ENCODE results near the gene ADAP1.

ADAP1 gene

GRCh38 chr7:988963-989529 lies 34.6 kb upstream of the ADAP1 start:
- DNase-seq (ENCODE audit: low read depth in 2 of 2): no peak

DNA sequence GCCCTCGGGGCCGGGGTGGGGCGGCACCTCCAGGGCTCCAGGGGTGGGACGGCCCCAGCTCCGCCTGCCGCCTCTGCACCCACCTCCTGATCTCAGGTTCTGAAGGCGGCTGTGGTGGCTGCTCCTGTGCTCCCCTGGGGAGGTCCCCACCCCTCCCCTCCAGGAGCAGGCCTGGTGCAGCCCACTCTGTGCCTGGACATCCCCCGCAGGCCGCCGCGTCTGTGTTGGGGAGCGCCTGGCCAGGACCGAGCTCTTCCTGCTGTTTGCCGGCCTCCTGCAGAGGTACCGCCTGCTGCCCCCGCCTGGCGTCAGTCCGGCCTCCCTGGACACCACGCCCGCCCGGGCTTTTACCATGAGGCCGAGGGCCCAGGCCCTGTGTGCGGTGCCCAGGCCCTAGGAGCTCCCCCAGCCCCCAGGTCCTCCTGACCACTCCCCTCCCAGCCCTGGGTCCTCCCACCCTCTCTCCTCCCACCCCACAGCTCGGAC lies 34.0 kb upstream of the ADAP1 start:
- DNase-seq (ENCODE audit: low read depth in 2 of 2): no peak

GRCh38 chr7:987909-988308 lies 33.4 kb upstream of the ADAP1 start:
- DNase-seq (ENCODE audit: low read depth in 2 of 2): no peak

DNA sequence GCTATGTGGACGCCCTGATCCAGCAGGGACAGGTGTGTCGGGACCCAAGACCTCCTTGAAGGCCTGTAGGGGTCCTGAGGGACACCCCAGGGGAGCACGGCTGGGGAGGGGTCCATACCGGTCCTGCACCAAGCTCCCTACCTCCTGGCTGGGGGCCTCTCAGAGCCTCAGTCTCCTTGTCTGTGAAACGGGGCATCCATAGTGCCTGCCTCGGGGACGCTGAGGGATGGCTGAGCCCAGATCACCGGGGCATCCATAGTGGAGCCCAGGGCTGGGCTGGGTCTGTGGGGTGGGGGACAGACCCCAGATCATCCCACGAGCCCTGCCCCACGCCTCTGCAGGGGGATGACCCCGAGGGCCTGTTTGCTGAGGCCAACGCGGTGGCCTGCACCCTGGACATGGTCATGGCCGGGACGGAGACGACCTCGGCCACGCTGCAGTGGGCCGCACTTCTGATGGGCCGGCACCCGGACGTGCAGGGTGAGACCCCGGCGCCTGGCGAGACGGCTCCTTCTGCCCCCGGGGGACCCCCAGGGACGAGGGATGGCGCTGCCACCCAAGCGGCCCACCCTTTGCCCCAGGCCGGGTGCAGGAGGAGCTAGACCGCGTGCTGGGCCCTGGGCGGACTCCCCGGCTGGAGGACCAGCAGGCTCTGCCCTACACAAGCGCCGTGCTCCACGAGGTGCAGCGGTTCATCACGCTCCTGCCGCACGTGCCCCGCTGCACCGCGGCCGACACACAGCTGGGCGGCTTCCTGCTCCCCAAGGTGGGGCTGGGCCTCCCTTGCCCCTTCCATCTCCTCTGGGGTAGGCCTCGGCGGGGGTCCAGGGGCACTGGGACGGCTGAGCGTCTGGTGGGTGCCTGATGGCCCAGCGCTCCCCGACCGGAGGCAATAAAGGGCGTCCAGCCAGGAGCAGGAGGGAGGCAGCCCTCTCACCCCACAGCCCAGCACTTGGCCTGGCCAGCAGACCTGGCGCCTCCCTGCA lies 32.6 kb upstream of the ADAP1 start:
- no peak for DNase-seq (ENCODE audit: low read depth in 2 of 2)

DNA sequence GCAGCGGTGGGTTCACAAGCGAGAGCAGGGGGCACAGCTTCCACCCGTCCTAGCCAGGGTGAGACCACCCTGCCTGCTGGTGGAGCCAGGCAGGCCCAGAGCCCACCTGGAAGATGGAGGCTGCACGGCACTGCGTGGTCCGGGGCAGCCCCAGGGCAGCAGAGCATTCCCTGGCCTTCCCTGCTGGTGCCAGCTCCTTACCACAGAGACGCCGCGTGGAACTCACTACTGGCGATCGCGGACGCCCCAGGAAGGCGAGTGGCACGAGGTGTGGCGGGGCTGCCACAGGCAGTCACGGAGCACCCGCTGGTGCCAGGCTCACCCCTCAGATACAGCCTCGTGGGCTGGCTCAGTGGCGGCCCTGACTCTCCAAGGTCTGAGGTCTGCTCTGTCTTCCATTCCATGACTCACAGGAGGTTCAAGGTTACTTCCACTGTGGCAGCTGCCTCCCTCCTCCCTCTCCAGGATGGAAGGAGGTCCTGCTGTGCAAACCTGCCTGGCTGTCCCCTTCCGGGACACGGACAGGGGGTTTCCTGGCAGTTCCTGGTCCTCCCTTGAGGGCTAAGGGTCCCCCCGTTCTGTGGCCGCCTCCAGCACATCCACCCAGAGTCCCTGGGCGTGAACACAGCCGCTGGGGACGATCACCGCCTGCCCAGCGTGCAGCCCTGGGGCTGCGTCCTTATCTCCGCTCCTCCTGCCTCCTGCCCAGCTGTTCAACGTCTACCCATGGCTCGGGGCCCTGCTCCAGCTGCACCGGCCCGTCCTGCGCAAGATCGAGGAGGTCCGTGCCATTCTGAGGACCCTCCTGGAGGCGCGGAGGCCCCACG lies 31.6 kb upstream of the ADAP1 start:
- DNase-seq (ENCODE audit: low read depth in 2 of 2): no peak

DNA sequence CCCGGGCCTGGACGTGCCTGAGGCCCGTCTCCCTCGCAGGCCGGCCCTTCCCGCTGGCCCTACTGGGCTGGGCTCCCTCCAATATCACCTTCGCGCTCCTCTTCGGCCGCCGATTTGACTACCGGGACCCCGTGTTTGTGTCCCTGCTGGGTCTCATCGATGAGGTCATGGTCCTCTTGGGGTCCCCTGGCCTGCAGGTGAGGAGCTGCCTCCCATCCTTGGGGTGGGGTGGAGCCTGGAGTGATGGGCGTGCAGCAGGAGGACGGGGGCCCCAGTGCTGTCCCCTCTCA lies 30.6 kb upstream of the ADAP1 start:
- no peak for DNase-seq (ENCODE audit: low read depth in 2 of 2)

GRCh38 chr7:984361-985126 lies 30.1 kb upstream of the ADAP1 start:
- DNase-seq (ENCODE audit: low read depth in 2 of 2): no peak

GRCh38 chr7:983616-984071 lies 29.2 kb upstream of the ADAP1 start:
- no peak for DNase-seq (ENCODE audit: low read depth in 2 of 2)

DNA sequence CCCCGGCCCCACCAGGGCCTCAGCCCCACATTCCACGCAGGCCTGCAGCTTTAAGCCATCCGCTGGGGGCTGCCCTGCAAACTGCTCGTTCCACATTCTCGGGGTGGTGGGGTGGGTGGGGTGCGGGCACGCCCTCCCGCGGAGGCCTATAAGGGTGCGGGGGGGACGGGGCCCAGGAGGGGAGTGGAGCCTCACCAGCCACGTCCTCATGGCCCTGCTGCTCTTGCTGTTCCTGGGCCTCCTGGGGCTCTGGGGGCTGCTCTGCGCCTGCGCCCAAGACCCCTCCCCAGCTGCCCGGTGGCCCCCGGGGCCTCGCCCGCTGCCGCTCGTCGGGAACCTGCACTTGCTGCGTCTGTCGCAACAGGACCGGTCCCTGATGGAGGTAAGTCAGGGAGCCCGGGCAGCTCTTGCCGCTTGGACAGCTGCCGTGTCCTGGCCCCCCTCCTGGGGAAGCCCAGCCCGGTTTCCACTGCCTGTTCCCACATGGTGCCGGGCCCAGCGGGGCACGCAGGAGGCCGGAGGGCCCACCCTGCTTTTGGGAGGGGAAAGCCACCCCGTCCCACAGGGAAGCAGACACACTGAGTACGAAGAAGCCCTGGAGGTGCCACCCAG lies 28.6 kb upstream of the ADAP1 start, which contains the start of gene CYP2W1:
Gene CYP2W1, plus strand, starts transcription at position 178 of the 612 bp plus-strand sequence. Its CDS starts 31 bp downstream, at position 209.
- DNase-seq (ENCODE audit: low read depth in 2 of 2): no peak

GRCh38 chr7:982511-983003 lies 28.1 kb upstream of the ADAP1 start:
- DNase-seq (ENCODE audit: low read depth in 2 of 2): no peak

- no peak for DNase-seq (ENCODE audit: low read depth in 2 of 2)
These were observed 27.5 kb upstream of the ADAP1 start for GRCh38 chr7:981793-982510.

GRCh38 chr7:979886-980571 lies 25.5 kb upstream of the ADAP1 start:
- DNase-seq (ENCODE audit: low read depth in 2 of 2): no peak

- no peak for DNase-seq (ENCODE audit: low read depth in 2 of 2)
These were observed 24.7 kb upstream of the ADAP1 start for GRCh38 chr7:979151-979550.

GRCh38 chr7:978416-979091 lies 24.1 kb upstream of the ADAP1 start:
- DNase-seq (ENCODE audit: low read depth in 2 of 2): no peak

DNA sequence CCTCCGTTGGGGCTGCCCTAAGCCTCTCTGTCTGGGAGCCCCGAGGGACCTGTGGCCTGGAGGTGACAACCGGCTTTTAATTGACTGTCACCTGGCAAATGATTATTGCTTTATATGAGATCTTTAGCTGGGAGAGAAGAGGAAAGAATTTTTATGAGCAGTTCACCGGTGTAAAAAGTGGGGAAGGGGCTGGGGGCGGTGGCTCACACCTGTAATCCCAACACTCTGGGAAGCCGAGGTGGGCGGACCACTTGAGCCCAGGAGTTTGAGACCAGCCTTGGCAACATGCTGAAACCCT lies 23.5 kb upstream of the ADAP1 start:
- no peak for DNase-seq (ENCODE audit: low read depth in 2 of 2)

DNA sequence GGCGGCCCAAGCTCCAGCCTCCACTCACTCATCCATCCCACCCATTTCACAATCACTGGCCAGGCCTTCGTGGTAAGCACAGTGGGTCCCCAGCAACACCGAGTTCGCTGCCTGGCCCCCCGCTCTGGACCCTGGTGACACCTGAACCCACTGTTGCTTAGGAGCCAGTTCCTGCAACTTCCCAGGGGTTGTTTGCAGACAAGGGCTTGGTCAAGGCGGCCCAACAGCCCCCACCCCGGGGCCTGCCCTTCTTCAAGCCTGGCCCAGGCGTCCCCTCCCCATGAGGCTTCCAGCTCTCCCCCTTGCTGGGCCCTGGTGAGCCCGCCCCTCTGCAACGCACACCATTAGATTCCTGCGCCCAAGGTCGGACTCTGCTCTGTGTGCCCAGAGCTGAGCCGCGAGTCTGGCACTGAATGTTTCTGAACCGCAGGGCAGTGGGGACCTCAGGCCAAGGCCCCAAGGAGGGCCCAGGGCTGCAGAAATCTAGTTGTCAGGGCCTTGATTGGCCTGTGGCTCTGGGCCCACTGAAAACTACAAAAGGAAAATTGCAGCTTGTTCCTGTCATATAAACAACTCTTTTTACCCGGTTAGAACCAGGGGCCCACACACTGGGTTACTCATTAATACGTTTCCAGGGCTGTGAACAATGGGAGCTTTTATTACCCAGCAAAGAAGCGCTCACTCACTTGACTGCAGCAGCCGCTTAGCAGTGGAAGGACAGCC lies 23.0 kb upstream of the ADAP1 start:
- DNase-seq (ENCODE audit: low read depth in 2 of 2): no peak

GRCh38 chr7:976901-977325 lies 22.4 kb upstream of the ADAP1 start:
- no peak for DNase-seq (ENCODE audit: low read depth in 2 of 2)

DNA sequence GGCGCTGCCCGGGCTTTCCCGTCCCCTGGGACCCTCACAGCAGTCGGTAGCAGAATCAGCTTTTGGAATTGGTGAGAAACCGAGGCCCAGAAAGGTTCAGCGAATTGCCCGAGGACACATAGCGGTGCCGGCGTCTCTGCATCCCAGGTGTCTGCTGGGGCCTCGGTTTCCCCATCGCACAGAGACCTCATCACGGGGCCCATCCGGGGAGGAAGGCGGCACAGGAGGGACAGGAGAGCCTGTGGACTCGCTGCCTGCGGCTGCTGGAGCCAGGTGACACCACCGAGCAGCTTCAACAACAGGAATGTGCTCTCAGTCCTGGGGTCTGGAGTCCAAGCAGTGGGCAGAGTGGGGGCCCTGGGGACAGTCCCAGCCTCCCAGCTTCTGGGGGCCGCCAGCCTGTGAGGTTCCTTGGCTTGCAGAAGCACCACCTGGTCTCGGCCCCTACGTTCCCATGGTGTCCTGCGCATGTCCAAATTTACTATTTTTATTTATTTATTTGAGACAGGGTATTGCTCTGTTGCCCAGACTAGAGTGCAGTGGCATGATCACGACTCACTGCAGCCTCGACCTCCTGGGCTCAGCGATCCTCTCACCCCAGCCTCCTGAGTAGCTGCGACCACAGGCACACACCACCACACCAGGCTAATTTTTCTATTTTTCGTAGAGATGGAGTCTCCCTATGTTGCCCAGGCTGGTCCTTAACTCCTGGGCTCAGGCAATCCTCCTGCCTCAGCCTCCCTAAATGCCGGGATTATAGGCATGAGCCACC lies 21.4 kb upstream of the ADAP1 start:
- no peak for DNase-seq (ENCODE audit: low read depth in 2 of 2)

All from stimulated activated CD8-positive, alpha-beta memory T cell treated with anti-CD3 and anti-CD28 coated beads, Interleukin-15, amount 100 ng/mL, for 48 hours (primary cell).